Cardiac fibroblast (primary cell): ENCODE data around the gene UBAC1.
A peak's percentile ranks its signal among the peaks of the same experiment; 100 is the strongest.

Experiments
- DNase-seq, 2 donors: peaks; one replicate each; pipeline versions ENCODE4 v3.0.0 to v3.0.0-alpha.2; 2010; ENCODE audit warnings: low read depth in 2 of 2
- H3K4me3 ChIP-seq, 2 donors: replicated peaks in 1 of 2; 1 replicate in 1 of 2; 2 replicates in 1 of 2; pipeline ENCODE4 v1.5.1; 2011; ENCODE audit warnings: low read depth in 2 of 2, low read length in 2 of 2, mild to moderate bottlenecking in 2 of 2, moderate library complexity in 1 of 2
- CTCF ChIP-seq: IDR thresholded peaks from one replicate; pipeline ENCODE4 v1.5.1; 2011; ENCODE audit warnings: low read depth, mild to moderate bottlenecking, low read length, inconsistent platforms

The UBAC1 gene

GRCh38 chr9:135908754-135909204, 52.4 kb downstream of the UBAC1 start:
- DNase-seq = peak in 1 of 2 donors; percentile 39
- no peak for TF ChIP-seq CTCF
- peak overlapping the region in 1 of 2 donors; percentile 64 for H3K4me3 ChIP-seq

DNA sequence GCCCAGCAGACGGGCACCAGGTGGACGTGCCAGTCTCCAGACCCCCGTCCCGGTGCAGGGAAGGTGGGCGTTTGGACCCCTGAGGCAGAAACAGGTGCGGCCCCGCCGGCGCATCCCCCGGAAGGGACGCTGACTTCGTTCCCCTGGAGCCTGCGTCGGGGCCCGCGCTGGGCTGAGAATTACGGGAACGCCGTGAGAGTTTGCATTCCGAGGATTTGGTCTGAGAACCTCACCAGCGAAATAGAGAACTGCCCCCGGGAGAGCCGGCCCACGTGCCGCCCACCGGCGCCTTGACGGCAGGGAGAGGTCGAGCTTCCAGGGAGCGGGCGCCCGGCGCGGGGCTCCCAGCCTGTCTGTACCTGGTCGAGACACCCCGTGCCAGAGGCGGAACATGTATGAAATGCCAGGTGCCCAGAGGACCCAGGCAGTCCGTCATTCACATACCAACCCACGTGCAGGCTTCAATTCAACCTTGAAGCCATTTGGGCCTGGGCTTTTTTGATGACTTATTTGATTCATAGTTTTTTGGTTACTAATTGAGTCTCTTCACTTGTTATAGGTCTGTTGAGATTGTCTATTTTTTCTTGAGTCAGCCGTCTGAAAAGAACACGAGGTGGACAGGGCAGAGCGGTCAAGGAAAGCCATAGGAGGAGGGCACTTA, 53.0 kb downstream of the UBAC1 start:
- peak overlapping the region; percentile 64 to 69 for H3K4me3 ChIP-seq
- DNase-seq = no peak
- no peak for TF ChIP-seq CTCF

DNA sequence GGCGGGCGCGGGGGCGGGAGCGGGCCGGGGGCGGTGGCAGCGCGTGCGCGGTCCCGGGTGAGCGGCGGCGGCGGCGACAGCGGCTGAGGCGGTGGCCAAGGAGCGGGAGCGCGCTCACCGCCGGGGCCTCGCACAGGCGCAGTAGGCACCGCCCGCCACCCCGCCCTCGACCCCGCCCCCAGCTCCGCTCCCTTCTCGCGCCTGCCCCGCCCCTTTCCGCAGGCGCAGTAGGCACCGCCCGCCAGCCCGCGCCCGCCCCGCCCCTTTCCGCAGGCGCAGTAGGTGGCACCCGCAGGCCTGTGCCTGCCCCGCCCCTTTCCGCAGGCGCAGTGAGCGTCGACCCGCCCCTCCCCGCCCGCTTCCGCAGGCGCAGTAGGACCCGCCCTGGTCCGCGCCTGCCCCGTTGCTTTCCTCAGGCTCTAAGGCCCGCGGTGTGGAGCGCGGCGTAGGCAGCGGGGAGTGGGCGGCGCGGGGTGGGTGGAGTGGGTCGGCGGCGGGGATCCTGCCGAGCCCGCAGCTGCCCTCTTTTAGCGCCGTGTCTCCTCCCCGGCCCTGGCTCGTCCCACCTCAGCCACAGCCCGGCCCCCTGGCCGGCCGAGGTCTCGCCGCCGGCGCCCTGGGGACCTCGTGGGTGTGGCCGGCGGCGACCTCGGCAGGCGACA, 53.6 kb downstream of the UBAC1 start, which contains the start of gene CAMSAP1:
Gene CAMSAP1, minus strand, starts transcription at position 116 of the 662 bp plus-strand sequence. CDS start 387 bp downstream, outside the sequence.
- H3K4me3 ChIP-seq = peak within 1 kb of the TSS; percentile 64 to 69
- peak; percentile 92 to 97 for DNase-seq
- TF ChIP-seq CTCF = no peak

- no peak for TF ChIP-seq CTCF
- peak in 1 of 2 donors; percentile 41 for DNase-seq
Measured at GRCh38 chr9:135907006-135907430, 54.2 kb downstream of the UBAC1 start.

DNA sequence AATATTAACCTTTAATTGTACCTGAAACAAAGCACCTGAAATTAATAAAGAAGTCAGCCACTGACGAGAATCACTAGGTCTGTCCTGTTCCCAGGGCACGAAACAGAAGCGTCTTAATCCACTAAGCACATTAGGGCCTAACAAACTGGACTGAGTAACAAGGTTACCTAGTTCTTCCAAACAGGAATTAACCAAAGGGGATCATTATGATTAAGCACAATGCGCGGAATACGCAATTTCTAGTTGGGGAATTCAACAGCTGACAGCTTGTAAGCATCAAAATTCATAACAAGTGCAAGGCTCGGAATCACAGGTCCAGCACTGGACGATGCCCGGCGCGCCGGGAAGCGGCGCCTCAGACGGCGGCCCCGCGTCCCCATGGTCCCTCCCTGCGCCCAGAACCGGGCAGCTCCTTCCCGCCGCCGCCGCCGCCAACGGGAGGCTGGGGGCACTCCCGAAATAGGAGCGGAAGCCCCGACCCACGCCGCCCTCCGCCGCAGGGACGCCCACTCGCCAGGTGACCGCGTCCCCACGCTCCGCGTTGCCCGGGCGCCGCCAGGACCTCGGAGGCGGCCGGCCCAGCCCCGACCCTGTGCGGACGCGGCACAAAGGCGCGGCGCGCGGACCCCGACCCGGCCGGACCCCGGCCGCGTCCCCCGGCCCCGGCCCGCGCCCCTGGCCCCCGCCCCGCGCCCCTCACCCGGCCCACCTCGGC, 54.7 kb downstream of the UBAC1 start:
- no peak for TF ChIP-seq CTCF
- peak; percentile 55 to 70 for DNase-seq

More at GRCh38 chr9:135907006-135907430, 54.2 kb downstream of the UBAC1 start:
- peak overlapping the region; percentile 37 to 60 for H3K4me3 ChIP-seq

DNA sequence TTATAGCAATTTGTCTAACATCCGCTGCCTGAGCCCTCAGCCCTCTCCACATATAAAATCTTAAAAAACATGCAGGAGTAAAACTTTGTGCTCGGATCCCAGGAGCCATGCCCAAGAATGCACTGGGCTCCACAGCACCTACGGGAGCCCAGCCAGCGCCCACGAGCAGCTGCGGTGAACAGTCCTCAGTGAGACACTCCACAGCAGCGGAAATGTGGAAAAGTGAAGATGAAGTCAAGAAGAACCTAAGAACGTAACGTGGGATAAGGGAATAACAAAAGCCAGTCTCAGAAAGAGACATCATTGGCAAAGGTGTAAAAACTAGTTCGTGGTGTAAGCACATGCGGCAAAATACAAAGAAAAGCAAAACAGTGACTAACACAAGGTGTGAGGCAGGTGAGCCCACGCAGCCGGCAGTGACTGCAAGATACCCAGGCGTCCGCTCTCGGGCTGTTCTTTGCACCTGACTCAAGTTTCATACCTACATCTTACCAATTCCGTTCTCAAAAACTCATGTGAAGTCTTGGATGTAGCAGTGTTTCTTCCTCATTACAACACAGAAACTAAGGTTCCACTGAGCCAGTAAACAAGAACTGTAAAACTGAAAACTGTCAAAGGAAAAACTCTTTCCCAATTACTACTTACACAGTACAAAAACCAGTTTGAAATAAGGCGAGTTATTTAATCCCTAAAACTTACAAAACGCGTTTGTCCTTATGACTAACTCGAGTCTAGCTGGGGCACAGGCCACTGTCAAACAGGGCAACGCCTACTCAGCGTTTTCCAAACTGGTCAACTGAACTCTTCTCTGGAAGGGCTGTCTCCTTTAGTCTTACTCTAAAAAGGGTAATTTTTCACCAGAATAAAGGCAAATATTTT, 55.6 kb downstream of the UBAC1 start:
- TF ChIP-seq CTCF = no peak
- peak overlapping the region; percentile 37 to 60 for H3K4me3 ChIP-seq
- DNase-seq = peak; percentile 31 to 60

More for the DNA sequence above, 54.7 kb downstream of the UBAC1 start:
- H3K4me3 ChIP-seq = peak overlapping the region; percentile 37 to 60
